Astrocyte of the cerebellum (primary cell): Measurements from ENCODE around the gene LRP1B.
"Not testable (repeated sequence)": the region's sequence is repeated elsewhere in the genome, so short reads cannot be mapped to it uniquely, and the experiment has no call there.

Experiments used
- DNase-seq: peaks from one replicate; pipeline ENCODE4 v3.0.0-alpha.2; 2011; ENCODE audit warnings: low read depth
- H3K4me3 ChIP-seq: 2 replicates; pipeline ENCODE4 v1.5.1; 2011; ENCODE audit warnings: mild to moderate bottlenecking, low read depth, low read length, moderate library complexity
- CTCF ChIP-seq: IDR thresholded peaks from 2 replicates; pipeline ENCODE4 v1.5.1; 2012; ENCODE audit warnings: low read length, low read depth, moderate library complexity, mild to moderate bottlenecking; ENCODE audit errors: missing control alignments
- in situ Hi-C: cut with HindIII; loops from 2 replicates; pipeline ENCODE4 v1.10.0; 2017; ENCODE audit warnings: low sequenced_read_pairs

The LRP1B gene

GRCh38 chr2:141835103-141835502 lies 295.7 kb downstream of the LRP1B start:
- DNase-seq: no peak
- no peak overlapping the region for H3K4me3 ChIP-seq
- in situ Hi-C loops: no loop called here
- TF ChIP-seq CTCF: no peak

GRCh38 chr2:141828761-141829160 lies 302.1 kb downstream of the LRP1B start:
- no peak for TF ChIP-seq CTCF
- H3K4me3 ChIP-seq: no peak overlapping the region
- DNase-seq: no peak
- in situ Hi-C loops: no loop called here

GRCh38 chr2:141824790-141825189 lies 306.0 kb downstream of the LRP1B start:
- H3K4me3 ChIP-seq: no peak overlapping the region
- no peak for DNase-seq
- TF ChIP-seq CTCF: no peak
- in situ Hi-C loops: no loop called here

GRCh38 chr2:141820893-141821292 lies 309.9 kb downstream of the LRP1B start:
- DNase-seq: no peak
- no peak for TF ChIP-seq CTCF
- in situ Hi-C loops: no loop called here
- H3K4me3 ChIP-seq: no peak overlapping the region

GRCh38 chr2:141815320-141815719 lies 315.5 kb downstream of the LRP1B start:
- DNase-seq, in situ Hi-C loops, H3K4me3 ChIP-seq: not testable (repeated sequence)

- in situ Hi-C loops: no loop called here
- DNase-seq: no peak
- H3K4me3 ChIP-seq: no peak overlapping the region
- no peak for TF ChIP-seq CTCF
Observed at GRCh38 chr2:141814150-141814549, 316.7 kb downstream of the LRP1B start.

- no peak overlapping the region for H3K4me3 ChIP-seq
- TF ChIP-seq CTCF: no peak
- in situ Hi-C loops: no loop called here
- DNase-seq: no peak
Observed at GRCh38 chr2:141810148-141810547, 320.7 kb downstream of the LRP1B start.
